Measurements from ENCODE around the gene TMED5. TPM values are rescaled to one million over a fixed set of nuclear protein-coding genes. Genes with fewer than 3 reads are reported as not detected.
A peak's percentile ranks its signal among the peaks of the same experiment; 100 is the strongest.

The TMED5 gene
- total and polyA plus RNA-seq, 5 donors from 2014 or later, result 30.6 to 52.4 (median 33.7) TPM

DNA sequence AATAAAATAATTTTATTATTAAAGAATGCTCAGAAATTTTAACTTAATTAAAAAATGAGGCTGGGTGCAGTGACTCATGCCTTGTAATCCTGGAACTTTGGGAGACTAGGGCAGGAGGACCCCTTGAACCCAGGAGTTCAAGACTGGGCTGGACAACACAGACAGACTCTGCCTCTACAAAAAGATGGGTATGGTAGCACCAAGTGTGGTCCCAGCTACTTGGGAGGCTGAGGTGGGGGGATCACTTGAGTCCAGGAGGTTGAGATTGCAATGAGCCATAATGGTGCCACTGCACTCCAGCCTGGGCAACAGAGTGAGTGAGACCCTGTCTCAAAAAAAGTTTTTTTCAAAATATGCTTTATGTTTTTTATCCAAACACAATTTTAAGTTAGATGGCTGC lies 25.3 kb downstream of the TMED5 start:
- no peaks in the 10 kb centered on the region for H3K9me3 Mint-ChIP-seq
- Histone ChIP-seq H3K36me3 (ENCODE audit: control insufficient read depth, insufficient read depth, low read length) (peaks cover 60% of the 10 kb centered on the region), H3K9me3 (ENCODE audit: control insufficient read depth in 2 of 2, low read length in 2 of 2) (no peaks in the 10 kb centered on the region), H3K4me3 (ENCODE audit: low read depth, low read length) (no peak overlapping the region), H3K4me1 (ENCODE audit: control insufficient read depth, insufficient read depth, low read length, poor library complexity, severe bottlenecking) (peaks cover 7% of the 10 kb centered on the region), H3K27ac (ENCODE audit: insufficient read depth, low read length, poor library complexity, severe bottlenecking) (no peak overlapping the region), H3K27me3 (ENCODE audit: control insufficient read depth, insufficient read depth, low read length) (no peaks in the 10 kb centered on the region)
- H3K4me3 Mint-ChIP-seq, result no peak overlapping the region
- no peak for DNase-seq
- no peaks in the 10 kb centered on the region for H3K27me3 Mint-ChIP-seq
- H3K36me3 Mint-ChIP-seq, result peaks cover 26% of the 10 kb centered on the region
- no peak overlapping the region for H3K27ac Mint-ChIP-seq
- ATAC-seq (ENCODE audit: low read depth in 2 of 2), result no peak
- peaks cover 4 to 24% (median 11%) of the 10 kb centered on the region in 4 donors for H3K4me1 Mint-ChIP-seq

DNA sequence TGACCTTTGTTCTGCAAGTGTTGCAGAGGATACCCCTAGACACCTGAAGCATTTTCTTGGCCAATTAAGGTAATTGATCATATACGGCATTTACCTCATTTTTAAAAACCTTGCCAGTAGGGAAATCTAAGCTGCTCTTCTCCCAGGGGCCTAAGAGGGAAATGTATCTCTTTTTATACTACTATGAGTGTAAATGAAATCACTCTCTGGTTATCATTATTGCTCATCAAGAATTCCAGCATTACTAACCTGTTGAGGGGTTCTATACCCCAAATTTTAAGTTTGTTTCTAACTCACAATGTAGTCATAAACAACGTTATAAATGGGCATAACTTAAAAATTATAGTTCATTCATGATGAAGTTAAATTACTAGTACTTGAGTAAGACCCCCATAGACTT lies 27.4 kb downstream of the TMED5 start:
- peaks cover 7% of the 10 kb centered on the region for H3K4me1 ChIP-seq (ENCODE audit: control insufficient read depth, insufficient read depth, low read length, poor library complexity, severe bottlenecking)
- H3K27ac ChIP-seq (ENCODE audit: insufficient read depth, low read length, poor library complexity, severe bottlenecking), result no peak overlapping the region
- no peak overlapping the region for H3K4me3 ChIP-seq (ENCODE audit: low read depth, low read length)
- H3K9me3 Mint-ChIP-seq, result peaks cover 0 to 2% (median 0%) of the 10 kb centered on the region in 7 donors
- no peak overlapping the region for H3K4me3 Mint-ChIP-seq
- H3K27me3 ChIP-seq (ENCODE audit: control insufficient read depth, insufficient read depth, low read length), result no peaks in the 10 kb centered on the region
- no peaks in the 10 kb centered on the region for H3K9me3 ChIP-seq (ENCODE audit: control insufficient read depth in 2 of 2, low read length in 2 of 2)
- ATAC-seq (ENCODE audit: low read depth in 2 of 2) (no peak), DNase-seq (no peak)
- no peaks in the 10 kb centered on the region for H3K27me3 Mint-ChIP-seq
- peaks cover 33% of the 10 kb centered on the region for H3K36me3 Mint-ChIP-seq
- peaks cover 7 to 17% (median 11%) of the 10 kb centered on the region in 4 donors for H3K4me1 Mint-ChIP-seq
- peak overlapping the region in 1 of 3 donors; percentile 2 for H3K27ac Mint-ChIP-seq
- H3K36me3 ChIP-seq (ENCODE audit: control insufficient read depth, insufficient read depth, low read length), result peaks cover 53% of the 10 kb centered on the region

DNA sequence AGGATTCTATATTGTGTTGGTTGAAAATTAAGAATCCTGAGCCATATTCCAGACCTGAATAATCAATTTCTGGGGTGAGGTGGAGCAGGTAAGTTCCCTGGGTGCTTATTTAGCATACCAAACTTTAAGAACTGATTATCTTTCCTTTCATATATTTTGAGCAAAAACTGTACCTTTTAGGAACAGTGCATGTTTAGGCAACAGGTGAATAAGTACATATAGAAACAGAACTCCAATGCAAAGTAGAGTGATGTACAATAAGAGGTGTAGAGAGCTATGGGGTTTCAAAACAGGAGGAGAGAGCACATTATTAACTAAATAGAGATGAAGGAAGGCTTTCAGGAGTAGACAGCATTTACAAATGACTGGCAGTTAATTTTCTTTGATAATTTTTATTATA lies 28.7 kb downstream of the TMED5 start:
- Histone ChIP-seq H3K4me3 (ENCODE audit: low read depth, low read length) (no peak overlapping the region), H3K36me3 (ENCODE audit: control insufficient read depth, insufficient read depth, low read length) (peaks cover 51% of the 10 kb centered on the region), H3K27me3 (ENCODE audit: control insufficient read depth, insufficient read depth, low read length) (no peaks in the 10 kb centered on the region), H3K9me3 (ENCODE audit: control insufficient read depth in 2 of 2, low read length in 2 of 2) (no peaks in the 10 kb centered on the region), H3K4me1 (ENCODE audit: control insufficient read depth, insufficient read depth, low read length, poor library complexity, severe bottlenecking) (peaks cover 7% of the 10 kb centered on the region), H3K27ac (ENCODE audit: insufficient read depth, low read length, poor library complexity, severe bottlenecking) (no peak overlapping the region)
- Mint-ChIP-seq H3K4me1 (peaks cover 7 to 18% (median 15%) of the 10 kb centered on the region in 4 donors), H3K27me3 (no peaks in the 10 kb centered on the region), H3K27ac (peak overlapping the region in 2 of 3 donors; percentile 6 to 36), H3K4me3 (no peak overlapping the region), H3K36me3 (peaks cover 36% of the 10 kb centered on the region), H3K9me3 (peaks cover 0 to 2% (median 0%) of the 10 kb centered on the region in 7 donors)
- ATAC-seq (ENCODE audit: low read depth in 2 of 2) (no peak), DNase-seq (no peak)

DNA sequence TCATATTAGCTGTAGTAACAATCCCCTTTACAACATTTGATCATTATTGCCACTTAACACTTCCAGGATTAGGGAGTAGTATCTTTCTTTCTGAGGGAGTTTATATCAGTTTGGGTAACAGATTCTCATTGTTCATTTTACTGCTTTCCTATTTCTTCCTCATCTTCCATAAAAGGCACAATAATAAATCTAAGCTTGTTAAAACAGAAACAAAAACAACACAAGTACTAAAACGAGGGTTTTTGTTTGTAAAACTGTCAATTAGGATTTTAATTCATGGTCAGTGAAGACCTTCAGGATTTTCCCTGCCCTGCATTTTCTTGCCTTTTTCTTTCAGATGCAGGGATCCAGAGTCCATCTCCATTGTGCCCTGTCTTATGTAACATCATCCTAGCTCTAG lies 29.5 kb downstream of the TMED5 start:
- Mint-ChIP-seq H3K4me3 (no peak overlapping the region), H3K27me3 (no peaks in the 10 kb centered on the region), H3K4me1 (peaks cover 5 to 18% (median 11%) of the 10 kb centered on the region in 4 donors), H3K36me3 (peaks cover 33% of the 10 kb centered on the region), H3K9me3 (peaks cover 0 to 2% (median 0%) of the 10 kb centered on the region in 7 donors), H3K27ac (peak overlapping the region in 2 of 3 donors; percentile 11 to 36)
- Histone ChIP-seq H3K36me3 (ENCODE audit: control insufficient read depth, insufficient read depth, low read length) (peaks cover 45% of the 10 kb centered on the region), H3K4me1 (ENCODE audit: control insufficient read depth, insufficient read depth, low read length, poor library complexity, severe bottlenecking) (peaks cover 7% of the 10 kb centered on the region), H3K27ac (ENCODE audit: insufficient read depth, low read length, poor library complexity, severe bottlenecking) (no peak overlapping the region), H3K9me3 (ENCODE audit: control insufficient read depth in 2 of 2, low read length in 2 of 2) (no peaks in the 10 kb centered on the region), H3K27me3 (ENCODE audit: control insufficient read depth, insufficient read depth, low read length) (no peaks in the 10 kb centered on the region), H3K4me3 (ENCODE audit: low read depth, low read length) (no peak overlapping the region)
- DNase-seq (no peak), ATAC-seq (ENCODE audit: low read depth in 2 of 2) (no peak)

DNA sequence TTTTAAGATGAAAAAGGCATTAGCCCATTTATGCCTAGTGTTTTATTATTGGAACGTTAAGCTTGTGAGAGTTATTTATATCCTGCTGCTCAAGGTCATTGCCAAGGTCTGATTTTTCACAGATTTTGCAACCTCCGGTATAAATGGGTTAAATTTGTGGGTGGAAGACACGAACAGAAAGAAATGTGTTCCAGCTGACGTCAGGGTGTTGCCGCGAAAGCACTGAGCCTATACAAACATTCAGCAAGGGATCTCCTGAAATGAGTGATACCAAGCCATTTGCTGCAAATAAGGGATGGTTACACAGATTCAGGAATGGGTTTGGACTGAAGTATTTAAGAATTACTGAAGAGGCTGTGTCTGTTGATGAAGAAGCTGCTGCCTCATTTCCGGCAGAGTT lies 32.2 kb downstream of the TMED5 start:
- peaks cover 3 to 18% (median 5%) of the 10 kb centered on the region in 4 donors for H3K4me1 Mint-ChIP-seq
- DNase-seq, result no peak
- peaks cover 27% of the 10 kb centered on the region for H3K36me3 ChIP-seq (ENCODE audit: control insufficient read depth, insufficient read depth, low read length)
- ATAC-seq (ENCODE audit: low read depth in 2 of 2), result no peak
- no peaks in the 10 kb centered on the region for H3K27me3 Mint-ChIP-seq
- H3K4me1 ChIP-seq (ENCODE audit: control insufficient read depth, insufficient read depth, low read length, poor library complexity, severe bottlenecking), result no peaks in the 10 kb centered on the region
- no peak overlapping the region for H3K4me3 Mint-ChIP-seq
- H3K27ac ChIP-seq (ENCODE audit: insufficient read depth, low read length, poor library complexity, severe bottlenecking), result no peak overlapping the region
- H3K4me3 ChIP-seq (ENCODE audit: low read depth, low read length), result no peak overlapping the region
- H3K9me3 Mint-ChIP-seq, result peaks cover 0 to 2% (median 0%) of the 10 kb centered on the region in 7 donors
- no peaks in the 10 kb centered on the region for H3K9me3 ChIP-seq (ENCODE audit: control insufficient read depth in 2 of 2, low read length in 2 of 2)
- H3K27me3 ChIP-seq (ENCODE audit: control insufficient read depth, insufficient read depth, low read length), result no peaks in the 10 kb centered on the region
- peak overlapping the region in 2 of 3 donors; percentile 28 to 50 for H3K27ac Mint-ChIP-seq
- H3K36me3 Mint-ChIP-seq, result peaks cover 33% of the 10 kb centered on the region

DNA sequence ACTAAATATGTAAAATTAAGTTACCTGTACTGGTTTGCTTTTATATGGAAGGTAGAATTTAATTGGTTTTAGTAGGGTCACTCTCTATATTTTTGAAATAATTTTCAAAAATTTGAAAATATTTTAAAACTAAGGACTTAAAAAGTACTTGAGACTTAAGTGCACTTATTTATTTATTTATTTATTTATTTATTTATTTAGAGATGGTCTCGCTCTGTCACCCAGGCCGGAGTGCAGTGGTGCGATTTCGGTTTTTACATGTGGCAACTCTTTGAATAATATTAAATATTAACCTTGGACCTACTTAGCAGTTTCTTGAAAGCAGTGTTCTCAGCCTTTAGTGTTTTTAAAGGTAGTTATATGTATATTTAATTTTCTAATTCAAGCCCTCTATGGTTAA lies 36.4 kb downstream of the TMED5 start:
- Mint-ChIP-seq H3K36me3 (peaks cover 16% of the 10 kb centered on the region), H3K9me3 (no peaks in the 10 kb centered on the region), H3K4me1 (peaks cover 0 to 22% (median 4%) of the 10 kb centered on the region in 4 donors), H3K27me3 (no peaks in the 10 kb centered on the region), H3K27ac (no peak overlapping the region), H3K4me3 (no peak overlapping the region)
- DNase-seq (no peak), ATAC-seq (ENCODE audit: low read depth in 2 of 2) (no peak)
- Histone ChIP-seq H3K9me3 (ENCODE audit: control insufficient read depth in 2 of 2, low read length in 2 of 2) (no peaks in the 10 kb centered on the region), H3K27me3 (ENCODE audit: control insufficient read depth, insufficient read depth, low read length) (no peaks in the 10 kb centered on the region), H3K36me3 (ENCODE audit: control insufficient read depth, insufficient read depth, low read length) (peaks cover 12% of the 10 kb centered on the region), H3K27ac (ENCODE audit: insufficient read depth, low read length, poor library complexity, severe bottlenecking) (no peak overlapping the region), H3K4me3 (ENCODE audit: low read depth, low read length) (no peak overlapping the region), H3K4me1 (ENCODE audit: control insufficient read depth, insufficient read depth, low read length, poor library complexity, severe bottlenecking) (no peaks in the 10 kb centered on the region)

DNA sequence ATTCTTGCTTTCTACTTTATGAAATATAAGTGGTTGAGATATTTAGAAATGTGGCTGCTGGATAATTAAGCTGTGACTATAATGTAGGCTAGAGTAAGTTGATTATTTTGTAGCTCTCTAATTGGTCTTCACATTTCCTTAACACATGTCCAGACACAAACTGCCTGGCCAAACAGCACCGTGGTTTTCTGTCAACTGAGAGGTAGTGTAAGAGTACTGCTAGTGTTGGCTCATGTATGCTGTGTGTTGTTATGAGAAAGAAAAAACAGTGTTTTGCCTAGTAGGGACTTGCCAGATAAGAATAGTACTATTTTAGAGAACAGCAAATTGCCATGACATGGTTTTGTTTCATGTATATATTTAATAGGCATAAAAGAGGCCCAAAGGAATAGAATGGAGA lies 37.1 kb downstream of the TMED5 start:
- Histone ChIP-seq H3K9me3 (ENCODE audit: control insufficient read depth in 2 of 2, low read length in 2 of 2) (no peaks in the 10 kb centered on the region), H3K36me3 (ENCODE audit: control insufficient read depth, insufficient read depth, low read length) (peaks cover 9% of the 10 kb centered on the region), H3K4me3 (ENCODE audit: low read depth, low read length) (no peak overlapping the region), H3K27me3 (ENCODE audit: control insufficient read depth, insufficient read depth, low read length) (no peaks in the 10 kb centered on the region), H3K27ac (ENCODE audit: insufficient read depth, low read length, poor library complexity, severe bottlenecking) (no peak overlapping the region), H3K4me1 (ENCODE audit: control insufficient read depth, insufficient read depth, low read length, poor library complexity, severe bottlenecking) (no peaks in the 10 kb centered on the region)
- no peak overlapping the region for H3K4me3 Mint-ChIP-seq
- no peaks in the 10 kb centered on the region for H3K27me3 Mint-ChIP-seq
- peak overlapping the region in 1 of 3 donors; percentile 77 for H3K27ac Mint-ChIP-seq
- ATAC-seq (ENCODE audit: low read depth in 2 of 2) (no peak), DNase-seq (no peak)
- H3K9me3 Mint-ChIP-seq, result no peaks in the 10 kb centered on the region
- peaks cover 17% of the 10 kb centered on the region for H3K36me3 Mint-ChIP-seq
- H3K4me1 Mint-ChIP-seq, result peaks cover 0 to 22% (median 5%) of the 10 kb centered on the region in 4 donors

DNA sequence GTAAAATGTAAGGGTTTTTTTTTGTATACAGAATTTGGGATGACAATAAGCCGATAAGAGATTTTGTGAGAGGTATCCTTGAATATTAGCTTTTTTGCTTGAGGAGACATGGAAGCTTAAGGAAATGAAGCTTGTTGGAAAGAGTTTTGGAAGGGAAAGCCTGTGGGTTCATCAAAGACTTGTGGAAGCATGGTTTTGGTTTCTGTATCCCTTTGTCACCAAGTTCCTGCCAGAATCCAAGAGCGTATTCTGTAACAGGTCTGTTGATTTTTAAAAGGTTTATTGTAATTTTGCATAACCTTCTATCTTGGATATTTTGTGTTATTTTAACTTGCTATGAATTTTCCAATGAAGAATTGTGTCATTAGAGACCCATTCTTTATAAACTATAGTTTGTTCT lies 38.1 kb downstream of the TMED5 start:
- no peaks in the 10 kb centered on the region for H3K27me3 Mint-ChIP-seq
- H3K9me3 ChIP-seq (ENCODE audit: control insufficient read depth in 2 of 2, low read length in 2 of 2), result no peaks in the 10 kb centered on the region
- peaks cover 0 to 15% (median 7%) of the 10 kb centered on the region in 4 donors for H3K4me1 Mint-ChIP-seq
- no peaks in the 10 kb centered on the region for H3K27me3 ChIP-seq (ENCODE audit: control insufficient read depth, insufficient read depth, low read length)
- H3K9me3 Mint-ChIP-seq, result no peaks in the 10 kb centered on the region
- H3K36me3 ChIP-seq (ENCODE audit: control insufficient read depth, insufficient read depth, low read length), result peaks cover 13% of the 10 kb centered on the region
- H3K27ac Mint-ChIP-seq, result peak overlapping the region in 1 of 3 donors; percentile 47
- no peaks in the 10 kb centered on the region for H3K4me1 ChIP-seq (ENCODE audit: control insufficient read depth, insufficient read depth, low read length, poor library complexity, severe bottlenecking)
- peaks cover 12% of the 10 kb centered on the region for H3K36me3 Mint-ChIP-seq
- ATAC-seq (ENCODE audit: low read depth in 2 of 2) (no peak), DNase-seq (no peak)
- no peak overlapping the region for H3K4me3 Mint-ChIP-seq
- H3K4me3 ChIP-seq (ENCODE audit: low read depth, low read length), result no peak overlapping the region
- no peak overlapping the region for H3K27ac ChIP-seq (ENCODE audit: insufficient read depth, low read length, poor library complexity, severe bottlenecking)
